H54 (cell line): ENCODE results near the gene IGSF9B.

Experiments
- DNase-seq: peaks from one replicate; pipeline ENCODE4 v3.0.0; 2011; ENCODE audit warnings: low spot score, mixed read lengths; ENCODE audit not compliant: insufficient read length
- FAIRE-seq: peaks from 3 replicates; lab custom pipeline; 2011; peaks lifted over from hg19 to GRCh38; lab: Jason Lieb, UNC
- POLR2A ChIP-seq: IDR thresholded peaks from 2 replicates; pipeline ENCODE4 v1.6.1; 2011; ENCODE audit warnings: low read depth, mild to moderate bottlenecking, low read length

The IGSF9B gene

DNA sequence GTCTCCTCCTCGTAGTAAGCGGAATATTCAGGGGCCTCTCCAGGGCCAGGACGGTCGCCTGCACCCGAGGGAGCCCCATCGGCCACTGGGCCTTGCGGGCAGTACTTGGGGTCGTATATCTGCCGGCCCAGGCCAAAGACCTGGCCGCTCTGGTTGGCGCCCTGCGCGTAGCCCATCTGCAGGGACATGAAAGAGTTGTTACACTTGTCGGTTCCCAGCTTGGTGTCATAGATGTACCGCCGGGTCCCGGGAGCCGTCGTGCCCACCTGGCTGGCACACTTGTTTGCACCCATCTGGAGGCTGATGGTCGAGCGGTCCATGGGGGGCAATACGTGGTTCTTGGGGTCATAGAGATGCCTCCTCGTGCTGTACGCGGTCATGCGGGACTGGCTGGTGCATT, 92.0 kb downstream of the IGSF9B start:
- no peak for TF ChIP-seq POLR2A
- DNase-seq (no peak), FAIRE-seq (no peak)

DNA sequence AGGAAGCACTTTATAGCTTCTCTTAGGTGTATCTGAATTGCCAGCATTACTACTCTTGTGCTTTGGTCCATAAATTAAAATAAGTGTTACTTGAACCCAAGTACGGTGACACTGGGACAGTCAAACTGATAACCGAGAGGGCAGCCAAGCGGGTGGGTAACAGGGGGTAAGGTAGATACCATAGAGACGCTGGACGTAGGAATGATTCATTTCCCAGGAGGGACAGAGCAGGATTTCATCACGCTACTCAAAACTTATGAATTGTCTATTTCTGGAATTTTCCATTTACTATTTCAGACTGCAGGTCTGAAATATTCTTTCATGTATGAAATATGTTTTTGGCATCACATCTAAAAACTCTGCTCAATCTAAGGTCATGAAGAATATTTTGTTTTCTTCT, 96.6 kb downstream of the IGSF9B start:
- DNase-seq (no peak), FAIRE-seq (no peak)
- no peak for TF ChIP-seq POLR2A
